Hematopoietic multipotent progenitor cell treated with erythropoietin and hydrocortisone succinate and interleukin-3 and kit ligand, for 6 days (in vitro differentiated cells): ENCODE data around the gene HNRNPA2B1.

Source experiments
- DNase-seq: peaks from one replicate; pipeline ENCODE4 v3.0.0-alpha.2; 2015

Gene HNRNPA2B1

DNA sequence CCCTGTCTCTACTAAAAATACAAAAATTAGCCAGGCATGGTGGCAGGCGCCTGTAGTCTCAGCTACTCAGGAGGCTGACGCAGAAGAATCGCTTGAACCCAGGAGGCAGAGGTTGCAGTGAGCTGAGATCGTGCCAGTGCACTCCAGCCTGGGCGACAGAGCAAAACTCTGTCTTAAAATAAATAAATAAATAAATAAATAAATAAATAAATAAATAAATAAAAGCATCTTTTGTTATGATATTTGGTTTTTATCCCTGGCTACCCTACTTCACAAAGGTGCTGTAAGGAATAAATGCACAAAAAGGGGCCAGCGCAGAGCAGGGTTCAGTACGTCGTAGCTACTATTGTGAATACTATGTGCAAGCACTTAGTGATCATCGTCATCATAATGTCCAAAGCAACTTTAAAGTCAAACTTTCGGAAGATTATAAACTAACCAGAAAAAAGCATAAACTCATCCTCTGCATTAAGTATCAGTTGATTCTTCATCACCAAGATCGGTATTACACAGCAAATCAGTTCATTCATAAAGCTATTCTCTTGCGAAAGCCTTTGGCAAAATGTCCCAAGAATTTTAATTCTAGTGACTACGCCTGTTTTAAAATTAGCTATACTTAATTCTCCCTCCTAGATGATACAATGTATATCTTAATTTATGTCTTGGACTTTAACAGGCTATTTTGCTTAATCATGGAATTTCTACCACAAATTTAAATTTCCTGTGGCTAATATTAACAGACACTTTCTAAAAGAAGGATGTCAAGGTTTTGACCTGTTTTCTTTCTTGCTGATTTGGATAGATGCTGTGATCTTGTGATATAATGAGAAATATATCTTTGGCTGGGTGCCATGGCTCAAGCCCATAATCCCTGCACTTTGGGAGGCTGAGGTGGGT lies 56.1 kb downstream of the HNRNPA2B1 start:
- no peak for DNase-seq

DNA sequence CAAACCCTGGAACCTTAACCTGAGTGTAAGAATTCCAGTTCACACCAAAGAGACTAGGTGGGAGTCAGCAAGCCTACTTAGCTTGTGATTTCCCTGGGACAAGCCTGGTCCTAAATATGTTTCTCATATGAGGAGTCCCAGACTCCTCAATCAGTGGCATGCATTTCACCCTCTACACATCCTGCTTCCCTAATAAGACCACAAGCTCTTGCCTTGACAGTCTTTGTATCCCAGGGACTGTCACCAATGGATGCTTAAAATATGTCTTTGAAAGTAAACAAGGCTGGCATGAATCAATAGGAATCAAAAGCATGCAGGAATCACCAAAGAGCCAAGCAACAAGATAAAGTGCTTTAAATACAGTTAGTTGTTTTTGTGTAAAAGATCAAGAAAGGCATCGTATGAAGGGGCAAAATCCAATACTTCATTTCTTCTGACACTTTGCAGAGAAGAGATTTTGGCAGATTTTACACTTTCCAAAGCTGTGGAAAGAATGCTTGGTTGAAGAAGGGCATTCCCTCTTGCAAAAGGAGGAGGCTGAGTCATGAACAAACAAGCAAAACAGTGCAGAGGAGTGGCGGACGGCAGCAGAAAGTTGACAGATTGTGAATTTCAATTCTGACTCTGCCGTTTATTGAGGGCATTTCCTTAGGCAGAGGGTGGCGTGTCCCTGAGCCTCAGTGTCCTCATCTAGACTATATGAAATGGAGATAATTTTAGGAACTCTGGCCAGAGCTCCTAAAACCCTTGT lies 57.1 kb downstream of the HNRNPA2B1 start:
- DNase-seq, result no peak

DNA sequence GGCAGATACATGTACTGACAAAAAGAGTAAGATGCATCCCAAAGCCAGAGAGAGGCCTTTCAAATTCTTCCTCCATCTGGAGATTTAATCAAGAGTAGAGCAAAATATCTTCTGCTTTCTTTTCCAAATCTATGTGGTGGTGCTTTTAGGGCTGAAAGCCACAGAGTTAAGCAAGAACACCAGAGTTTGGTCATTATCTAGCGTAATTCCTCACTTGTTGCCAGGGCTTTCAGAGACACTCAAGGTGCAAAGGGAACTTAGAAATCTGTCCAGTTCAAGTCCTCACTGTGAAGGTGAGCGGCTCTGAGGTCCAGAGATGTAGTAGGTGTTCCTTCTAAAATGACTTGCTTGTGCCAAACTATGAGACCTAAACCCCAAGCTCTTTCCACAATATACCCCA lies 59.5 kb downstream of the HNRNPA2B1 start:
- DNase-seq, result peak; percentile 57

GRCh38 chr7:26140380-26140779 lies 60.2 kb downstream of the HNRNPA2B1 start:
- no peak for DNase-seq
